ENCODE data around the gene AGBL4. TPM values are rescaled to one million over a fixed set of nuclear protein-coding genes. Genes with fewer than 3 reads are reported as not detected.

AGBL4 gene
- total RNA-seq, 1 experiment from 2014 or later: not detected

- H3K4me2 ChIP-seq (ENCODE audit: low read length): no peak overlapping the region
- ATAC-seq: no peak
- POLR2A ChIA-PET: no interaction called here
- no peaks in the 10 kb centered on the region for H3K9me2 ChIP-seq (ENCODE audit: insufficient read depth)
- no peaks in the 10 kb centered on the region for H3K27me3 ChIP-seq (ENCODE audit: insufficient read depth, low read length)
- DNase-seq (ENCODE audit: low read depth, low spot score): no peak
- intact Hi-C loops (cut with micrococcal nuclease): no loop called here
- TF ChIP-seq CEBPB (IDR thresholded peaks at IDR 0.05; ENCODE audit: low read depth) (no peak), TCF7L2 (IDR thresholded peaks at IDR 0.05; ENCODE audit: borderline replicate concordance, extremely low read depth, insufficient read depth, insufficient read length) (no peak), POLR2A (IDR thresholded peaks at IDR 0.05; ENCODE audit: borderline replicate concordance, extremely low read depth, insufficient read depth, insufficient read length) (no peak), ELF1 (IDR thresholded peaks at IDR 0.05; ENCODE audit: borderline replicate concordance, low read depth) (no peak), MAX (IDR thresholded peaks at IDR 0.05) (no peak), ZNF274 (IDR thresholded peaks at IDR 0.05; ENCODE audit: low read depth, low read length) (no peak), SP1 (IDR thresholded peaks at IDR 0.05; ENCODE audit: low read depth) (no peak), CBX3 (IDR thresholded peaks at IDR 0.05; ENCODE audit: low read depth) (no peak), REST (IDR thresholded peaks at IDR 0.05; ENCODE audit: low read depth) (no peak), EZH2 (IDR thresholded peaks at IDR 0.05) (no peak), FOSL1 (IDR thresholded peaks at IDR 0.05; ENCODE audit: low read depth) (no peak), EGR1 (IDR thresholded peaks at IDR 0.05; ENCODE audit: low read depth) (no peak), ZBTB33 (IDR thresholded peaks at IDR 0.05; ENCODE audit: extremely low read depth, insufficient replicate concordance, low read length) (no peak)
- no peak overlapping the region for H3K9ac ChIP-seq (ENCODE audit: low read length)
- no peaks in the 10 kb centered on the region for H4K20me1 ChIP-seq (ENCODE audit: insufficient read depth)
- H3K4me1 ChIP-seq (ENCODE audit: control insufficient read depth in 1 of 2, insufficient read depth in 2 of 2, low read length in 2 of 2): no peaks in the 10 kb centered on the region
- no peaks in the 10 kb centered on the region for H3K36me3 ChIP-seq (ENCODE audit: control insufficient read depth in 1 of 2, insufficient read depth in 2 of 2, low read length in 2 of 2)
- RAD21 ChIA-PET (ENCODE audit: low non-redundant PET in 1 of 2, low total read pairs in 2 of 2, uncharacterized antibody in 2 of 2, unreplicated experiment in 2 of 2): no interaction called here
- H3K27ac ChIP-seq (ENCODE audit: low read depth, low read length): no peak overlapping the region
- no peaks in the 10 kb centered on the region for H3K79me2 ChIP-seq (ENCODE audit: insufficient read depth, low read length)
- CTCF ChIA-PET: no interaction called here
- H3K4me3 ChIP-seq (replicated peaks in 1 of 2; ENCODE audit: low read depth in 1 of 2, low read length in 2 of 2): no peak overlapping the region
- H2AFZ ChIP-seq (ENCODE audit: low read depth, low read length, poor library complexity, severe bottlenecking): no peak overlapping the region
- no TSS peak for BruUV-seq (replicated peaks)
- H3K9me3 ChIP-seq (ENCODE audit: control insufficient read depth in 1 of 2, insufficient read depth in 1 of 2, low read depth in 1 of 2, low read length in 2 of 2): peaks cover 0 to 5% of the 10 kb centered on the region in 2 experiments; a peak in 2 of 4 replicates
Measured at GRCh38 chr1:49160677-49161076, 863.1 kb downstream of the AGBL4 start.

Data from HCT116 (cell line).